HepG2 (cell line): ENCODE data around the gene KIF15. TPM values are rescaled to one million over a fixed set of nuclear protein-coding genes. Genes with fewer than 3 reads are reported as not detected.

Source experiments
- ELF3 ChIP-seq: IDR thresholded peaks from 2 replicates; pipeline ENCODE4 v1.6.1; 2016; ENCODE audit warnings: missing genetic modification reagents, missing compliant biosample characterization
- HOXA3 ChIP-seq: sonication (generic); formaldehyde crosslinking; IDR thresholded peaks from 2 replicates; pipeline ENCODE4 v1.5.0; 2020; ENCODE audit warnings: missing genetic modification reagents
- NKX3-1 ChIP-seq: sonication (generic); formaldehyde crosslinking; IDR thresholded peaks from 2 replicates; pipeline ENCODE4 v1.5.0; 2020; ENCODE audit warnings: missing genetic modification reagents
- NR2F2 ChIP-seq: IDR thresholded peaks from 2 replicates; pipeline ENCODE4 v1.6.1; 2012; ENCODE audit warnings: low read depth, inconsistent platforms, borderline replicate concordance
- PITX1 ChIP-seq: sonication (generic); formaldehyde crosslinking; IDR thresholded peaks from 2 replicates; pipeline ENCODE4 v1.5.1; 2020; ENCODE audit warnings: mild to moderate bottlenecking, missing genetic modification reagents
- SAP130 ChIP-seq: IDR thresholded peaks from 2 replicates; pipeline ENCODE4 v1.6.1; 2016; ENCODE audit warnings: low read depth
- SOX13 ChIP-seq, 3 experiments: fragments of 450-650 bp in 1 of 3; sonication (generic) in 1 of 3; formaldehyde crosslinking in 1 of 3; IDR thresholded peaks in 2 of 3; conservative IDR thresholded peaks in 1 of 3; 2 replicates each; pipeline versions ENCODE4 v1.5.0 to v1.6.1; 2016 to 2020; ENCODE audit warnings: antibody characterized with exemption in 1 of 3, mild to moderate bottlenecking in 1 of 3, missing compliant biosample characterization in 1 of 3, missing genetic modification reagents in 1 of 3, moderate library complexity in 1 of 3
- SRSF4 ChIP-seq: fragments of 200-400 bp; formaldehyde crosslinking; IDR thresholded peaks from one replicate; pipeline ENCODE4 v1.6.1; 2018; ENCODE audit warnings: mild to moderate bottlenecking, low read depth, low read length, moderate library complexity; ENCODE audit not compliant: poor library complexity, severe bottlenecking
- TEAD3 ChIP-seq: optimal IDR thresholded peaks from 2 replicates; pipeline ENCODE3; 2016; ENCODE audit warnings: borderline replicate concordance
- WIZ ChIP-seq: sonication (generic); formaldehyde crosslinking; IDR thresholded peaks from 2 replicates; pipeline ENCODE4 v1.5.1; 2020; ENCODE audit warnings: mild to moderate bottlenecking, missing genetic modification reagents
- ZFP36L1 ChIP-seq: sonication (generic); formaldehyde crosslinking; IDR thresholded peaks from 2 replicates; pipeline ENCODE4 v1.8.0; 2022; ENCODE audit warnings: mild to moderate bottlenecking, missing genetic modification reagents, moderate library complexity
- ZNF24 ChIP-seq: fragments of 450-650 bp; IDR thresholded peaks from 2 replicates; pipeline ENCODE4 v1.6.1; 2017; ENCODE audit warnings: antibody characterized with exemption, mild to moderate bottlenecking
- ZNF292 ChIP-seq: sonication (generic); formaldehyde crosslinking; IDR thresholded peaks from 2 replicates; pipeline ENCODE4 v1.8.1; 2022; ENCODE audit warnings: mild to moderate bottlenecking, low read depth, missing genetic modification reagents, borderline replicate concordance
- ZNF589 ChIP-seq: sonication (generic); formaldehyde crosslinking; conservative IDR thresholded peaks from 2 replicates; pipeline ENCODE4 v1.8.0; 2022; ENCODE audit warnings: mild to moderate bottlenecking, moderate library complexity, missing genetic modification reagents
- ZNF644 ChIP-seq: IDR thresholded peaks from 2 replicates; pipeline ENCODE4 v1.6.1; 2016; ENCODE audit warnings: low read depth
- ZNF772 ChIP-seq: sonication (generic); formaldehyde crosslinking; IDR thresholded peaks from 2 replicates; pipeline ENCODE4 v1.5.0; 2020; ENCODE audit warnings: mild to moderate bottlenecking, missing genetic modification reagents
- polyA plus RNA-seq, 8 experiments: library from polyadenylated mRNA; depleted of rRNA in 3 of 8; stranded (reverse) in 7 of 8; unstranded in 1 of 8; fragments of >200 nt; fragmentation: Illumina TruSeq in 4 of 8; extraction: Trizol in 4 of 8; gene quantifications; 2 replicates each; pipeline versions ENCODE4 v1.2.1 to v1.2.3, GENCODE V29; 2011 to 2016; ENCODE audit warnings: low read depth in 4 of 8, missing spikeins in 1 of 8, mixed read lengths in 1 of 8; ENCODE audit not compliant: insufficient read depth in 1 of 8
- total RNA-seq, 5 experiments: library from RNA; depleted of rRNA; stranded (reverse); fragments of >200 nt; fragmentation: Illumina TruSeq; extraction: Trizol; gene quantifications; 2 replicates each; pipeline ENCODE4 v1.2.3, GENCODE V29; 2016; ENCODE audit warnings: low read depth in 1 of 5
- TF ChIP-seq, protein P1 (sequence below): sonication (generic); formaldehyde crosslinking; IDR thresholded peaks from 2 replicates; pipeline ENCODE4 v1.9.0; 2022; ENCODE audit warnings: missing genetic modification reagents, mild to moderate bottlenecking, borderline replicate concordance
- TF ChIP-seq, protein P2 (sequence below): sonication (generic); formaldehyde crosslinking; conservative IDR thresholded peaks from 2 replicates; pipeline ENCODE4 v1.4.0; 2020; ENCODE audit warnings: mild to moderate bottlenecking, missing genetic modification reagents, moderate library complexity
- TF ChIP-seq, protein P3 (sequence below): sonication (generic); formaldehyde crosslinking; IDR thresholded peaks from 2 replicates; pipeline ENCODE4 v1.4.0; 2020; ENCODE audit warnings: mild to moderate bottlenecking, missing genetic modification reagents
- TF ChIP-seq, protein P4 (sequence below): IDR thresholded peaks from 2 replicates; pipeline ENCODE4 v1.6.1; 2016; ENCODE audit warnings: low read depth

KIF15 gene
- total and polyA plus RNA-seq, 2 of the 13 experiments (the other 11 are each of a cell fraction or from before 2014, with no cell fraction given) = 4.8 to 33.8 TPM

DNA sequence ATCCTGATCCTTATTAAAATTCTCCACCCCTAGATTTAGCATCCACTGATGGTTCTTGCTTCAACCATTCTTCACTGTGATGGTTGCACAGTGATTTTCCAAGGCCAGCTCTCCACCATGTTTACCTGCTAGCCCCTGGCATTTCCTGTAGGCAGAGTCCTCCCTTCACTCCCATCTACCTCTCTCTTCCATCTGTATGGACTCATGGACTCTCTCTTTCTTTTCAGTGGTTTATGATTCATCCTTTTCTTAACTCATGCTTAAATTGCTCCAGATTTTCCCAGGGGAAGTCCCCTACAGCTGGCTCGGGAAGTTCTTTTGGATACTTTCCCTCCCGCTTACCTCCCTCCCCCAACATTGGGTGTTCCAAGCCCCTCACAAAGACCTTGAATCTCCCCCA, 131.5 kb downstream of the KIF15 start (continued):
- TF ChIP-seq PITX1 = no peak
- TF ChIP-seq SAP130 (CRISPR knock-in tag) = 0 out of 2 replicates have a peak, but pooled peaks have one; percentile 17
- no peak for TF ChIP-seq NKX3-1 (CRISPR knock-in tag)
- TF ChIP-seq SOX13 (IDR thresholded peaks at IDR 0.05) = no peak
- TF ChIP-seq SOX13 (CRISPR knock-in tag; conservative IDR thresholded peaks at IDR 0.05 in 1 of 2, IDR thresholded peaks at IDR 0.05 in 1 of 2) = no peak
- 0 out of 2 replicates have a peak, but pooled peaks have one; percentile 24 for TF ChIP-seq ELF3
- no peak for TF ChIP-seq ZNF24
- TF ChIP-seq HOXA3 = no peak
- TF ChIP-seq ZNF772 (CRISPR knock-in tag) = no peak
- no peak for TF ChIP-seq ZNF589
- TF ChIP-seq TEAD3 (CRISPR knock-in tag) = peak; percentile 70
- TF ChIP-seq, protein P1, sequence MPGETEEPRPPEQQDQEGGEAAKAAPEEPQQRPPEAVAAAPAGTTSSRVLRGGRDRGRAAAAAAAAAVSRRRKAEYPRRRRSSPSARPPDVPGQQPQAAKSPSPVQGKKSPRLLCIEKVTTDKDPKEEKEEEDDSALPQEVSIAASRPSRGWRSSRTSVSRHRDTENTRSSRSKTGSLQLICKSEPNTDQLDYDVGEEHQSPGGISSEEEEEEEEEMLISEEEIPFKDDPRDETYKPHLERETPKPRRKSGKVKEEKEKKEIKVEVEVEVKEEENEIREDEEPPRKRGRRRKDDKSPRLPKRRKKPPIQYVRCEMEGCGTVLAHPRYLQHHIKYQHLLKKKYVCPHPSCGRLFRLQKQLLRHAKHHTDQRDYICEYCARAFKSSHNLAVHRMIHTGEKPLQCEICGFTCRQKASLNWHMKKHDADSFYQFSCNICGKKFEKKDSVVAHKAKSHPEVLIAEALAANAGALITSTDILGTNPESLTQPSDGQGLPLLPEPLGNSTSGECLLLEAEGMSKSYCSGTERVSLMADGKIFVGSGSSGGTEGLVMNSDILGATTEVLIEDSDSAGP = no peak
- TF ChIP-seq NR2F2 = no peak
- TF ChIP-seq, protein P2, sequence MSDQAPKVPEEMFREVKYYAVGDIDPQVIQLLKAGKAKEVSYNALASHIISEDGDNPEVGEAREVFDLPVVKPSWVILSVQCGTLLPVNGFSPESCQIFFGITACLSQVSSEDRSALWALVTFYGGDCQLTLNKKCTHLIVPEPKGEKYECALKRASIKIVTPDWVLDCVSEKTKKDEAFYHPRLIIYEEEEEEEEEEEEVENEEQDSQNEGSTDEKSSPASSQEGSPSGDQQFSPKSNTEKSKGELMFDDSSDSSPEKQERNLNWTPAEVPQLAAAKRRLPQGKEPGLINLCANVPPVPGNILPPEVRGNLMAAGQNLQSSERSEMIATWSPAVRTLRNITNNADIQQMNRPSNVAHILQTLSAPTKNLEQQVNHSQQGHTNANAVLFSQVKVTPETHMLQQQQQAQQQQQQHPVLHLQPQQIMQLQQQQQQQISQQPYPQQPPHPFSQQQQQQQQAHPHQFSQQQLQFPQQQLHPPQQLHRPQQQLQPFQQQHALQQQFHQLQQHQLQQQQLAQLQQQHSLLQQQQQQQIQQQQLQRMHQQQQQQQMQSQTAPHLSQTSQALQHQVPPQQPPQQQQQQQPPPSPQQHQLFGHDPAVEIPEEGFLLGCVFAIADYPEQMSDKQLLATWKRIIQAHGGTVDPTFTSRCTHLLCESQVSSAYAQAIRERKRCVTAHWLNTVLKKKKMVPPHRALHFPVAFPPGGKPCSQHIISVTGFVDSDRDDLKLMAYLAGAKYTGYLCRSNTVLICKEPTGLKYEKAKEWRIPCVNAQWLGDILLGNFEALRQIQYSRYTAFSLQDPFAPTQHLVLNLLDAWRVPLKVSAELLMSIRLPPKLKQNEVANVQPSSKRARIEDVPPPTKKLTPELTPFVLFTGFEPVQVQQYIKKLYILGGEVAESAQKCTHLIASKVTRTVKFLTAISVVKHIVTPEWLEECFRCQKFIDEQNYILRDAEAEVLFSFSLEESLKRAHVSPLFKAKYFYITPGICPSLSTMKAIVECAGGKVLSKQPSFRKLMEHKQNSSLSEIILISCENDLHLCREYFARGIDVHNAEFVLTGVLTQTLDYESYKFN (CRISPR knock-in tag) = 0 out of 2 replicates have a peak, but pooled peaks have one; percentile 14
- TF ChIP-seq WIZ = no peak
- no peak for TF ChIP-seq ZFP36L1 (CRISPR knock-in tag)
- no peak for TF ChIP-seq ZNF292 (CRISPR knock-in tag)
- TF ChIP-seq, protein P3, sequence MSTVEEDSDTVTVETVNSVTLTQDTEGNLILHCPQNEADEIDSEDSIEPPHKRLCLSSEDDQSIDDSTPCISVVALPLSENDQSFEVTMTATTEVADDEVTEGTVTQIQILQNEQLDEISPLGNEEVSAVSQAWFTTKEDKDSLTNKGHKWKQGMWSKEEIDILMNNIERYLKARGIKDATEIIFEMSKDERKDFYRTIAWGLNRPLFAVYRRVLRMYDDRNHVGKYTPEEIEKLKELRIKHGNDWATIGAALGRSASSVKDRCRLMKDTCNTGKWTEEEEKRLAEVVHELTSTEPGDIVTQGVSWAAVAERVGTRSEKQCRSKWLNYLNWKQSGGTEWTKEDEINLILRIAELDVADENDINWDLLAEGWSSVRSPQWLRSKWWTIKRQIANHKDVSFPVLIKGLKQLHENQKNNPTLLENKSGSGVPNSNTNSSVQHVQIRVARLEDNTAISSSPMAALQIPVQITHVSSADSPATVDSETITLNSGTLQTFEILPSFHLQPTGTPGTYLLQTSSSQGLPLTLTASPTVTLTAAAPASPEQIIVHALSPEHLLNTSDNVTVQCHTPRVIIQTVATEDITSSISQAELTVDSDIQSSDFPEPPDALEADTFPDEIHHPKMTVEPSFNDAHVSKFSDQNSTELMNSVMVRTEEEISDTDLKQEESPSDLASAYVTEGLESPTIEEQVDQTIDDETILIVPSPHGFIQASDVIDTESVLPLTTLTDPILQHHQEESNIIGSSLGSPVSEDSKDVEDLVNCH (CRISPR knock-in tag) = no peak
- TF ChIP-seq, protein P4, sequence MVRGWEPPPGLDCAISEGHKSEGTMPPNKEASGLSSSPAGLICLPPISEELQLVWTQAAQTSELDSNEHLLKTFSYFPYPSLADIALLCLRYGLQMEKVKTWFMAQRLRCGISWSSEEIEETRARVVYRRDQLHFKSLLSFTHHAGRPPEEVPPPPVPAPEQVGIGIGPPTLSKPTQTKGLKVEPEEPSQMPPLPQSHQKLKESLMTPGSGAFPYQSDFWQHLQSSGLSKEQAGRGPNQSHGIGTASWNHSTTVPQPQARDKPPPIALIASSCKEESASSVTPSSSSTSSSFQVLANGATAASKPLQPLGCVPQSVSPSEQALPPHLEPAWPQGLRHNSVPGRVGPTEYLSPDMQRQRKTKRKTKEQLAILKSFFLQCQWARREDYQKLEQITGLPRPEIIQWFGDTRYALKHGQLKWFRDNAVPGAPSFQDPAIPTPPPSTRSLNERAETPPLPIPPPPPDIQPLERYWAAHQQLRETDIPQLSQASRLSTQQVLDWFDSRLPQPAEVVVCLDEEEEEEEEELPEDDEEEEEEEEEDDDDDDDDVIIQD (CRISPR knock-in tag) = 0 out of 2 replicates have a peak, but pooled peaks have one; percentile 27
- peak; percentile 80 for TF ChIP-seq ZNF644 (CRISPR knock-in tag)
- TF ChIP-seq SRSF4 = no peak
